ENCODE data around the gene NKAIN2. TPM values are rescaled to one million over a fixed set of nuclear protein-coding genes. Genes with fewer than 3 reads are reported as not detected.
"Not testable (repeated sequence)": the region's sequence is repeated elsewhere in the genome, so short reads cannot be mapped to it uniquely, and the experiment has no call there.

The NKAIN2 gene
- total and polyA plus RNA-seq, 8 donors: 0.02 to 0.09 TPM; not detected in 6

DNA sequence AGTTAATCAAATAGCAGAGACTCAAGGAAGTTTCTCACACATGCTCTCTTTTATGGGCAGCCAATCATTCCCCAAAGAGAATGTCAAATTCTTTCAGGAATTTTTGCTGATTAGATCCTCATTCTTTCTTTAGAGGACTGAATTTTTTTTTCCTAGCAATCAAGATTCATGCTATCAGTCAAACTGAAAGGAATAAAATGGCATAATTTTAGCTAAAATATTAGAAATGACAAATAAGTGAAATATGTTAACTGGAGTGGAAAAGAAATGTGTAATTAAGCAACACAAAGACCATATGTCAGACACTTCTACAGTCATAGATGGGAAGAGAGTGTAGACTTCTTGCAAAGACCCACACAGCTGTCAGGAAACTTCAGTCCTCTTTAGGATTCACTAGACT lies 916.2 kb downstream of the NKAIN2 start:
- no peaks in the 10 kb centered on the region for H3K27me3 ChIP-seq
- H3K36me3 ChIP-seq: no peaks in the 10 kb centered on the region
- no peak overlapping the region for H3K4me3 ChIP-seq
- H3K9me3 ChIP-seq: no peaks in the 10 kb centered on the region
- DNase-seq (no peak), ATAC-seq (no peak), FAIRE-seq (no peak)
- TF ChIP-seq, protein P1, sequence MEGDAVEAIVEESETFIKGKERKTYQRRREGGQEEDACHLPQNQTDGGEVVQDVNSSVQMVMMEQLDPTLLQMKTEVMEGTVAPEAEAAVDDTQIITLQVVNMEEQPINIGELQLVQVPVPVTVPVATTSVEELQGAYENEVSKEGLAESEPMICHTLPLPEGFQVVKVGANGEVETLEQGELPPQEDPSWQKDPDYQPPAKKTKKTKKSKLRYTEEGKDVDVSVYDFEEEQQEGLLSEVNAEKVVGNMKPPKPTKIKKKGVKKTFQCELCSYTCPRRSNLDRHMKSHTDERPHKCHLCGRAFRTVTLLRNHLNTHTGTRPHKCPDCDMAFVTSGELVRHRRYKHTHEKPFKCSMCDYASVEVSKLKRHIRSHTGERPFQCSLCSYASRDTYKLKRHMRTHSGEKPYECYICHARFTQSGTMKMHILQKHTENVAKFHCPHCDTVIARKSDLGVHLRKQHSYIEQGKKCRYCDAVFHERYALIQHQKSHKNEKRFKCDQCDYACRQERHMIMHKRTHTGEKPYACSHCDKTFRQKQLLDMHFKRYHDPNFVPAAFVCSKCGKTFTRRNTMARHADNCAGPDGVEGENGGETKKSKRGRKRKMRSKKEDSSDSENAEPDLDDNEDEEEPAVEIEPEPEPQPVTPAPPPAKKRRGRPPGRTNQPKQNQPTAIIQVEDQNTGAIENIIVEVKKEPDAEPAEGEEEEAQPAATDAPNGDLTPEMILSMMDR (IDR thresholded peaks at IDR 0.05): no peak
- H3K27ac ChIP-seq: no peak overlapping the region
- no peaks in the 10 kb centered on the region for H3K4me1 ChIP-seq
- intact Hi-C loops (cut with DNase I): no loop called here

DNA sequence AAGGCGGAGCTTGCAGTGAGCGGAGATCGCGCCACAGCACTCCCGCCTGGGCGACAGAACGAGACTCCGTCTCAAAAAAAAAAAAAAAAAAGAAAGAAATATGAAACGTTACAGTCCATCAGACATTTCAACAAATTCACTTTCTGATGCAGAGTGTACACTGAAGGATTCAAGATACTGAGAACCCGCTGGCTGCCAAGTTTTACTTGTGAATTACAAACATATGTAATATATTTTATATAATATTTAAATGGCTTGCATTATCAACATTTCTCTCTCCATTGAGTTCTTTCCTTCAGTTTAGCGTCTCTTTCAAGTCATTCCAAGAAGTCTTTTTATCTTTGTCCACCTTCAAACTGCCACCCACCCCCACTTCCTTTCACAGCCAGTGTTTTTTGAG lies 917.7 kb downstream of the NKAIN2 start:
- WGBS, 2 donors: 80% methylated on average over 3 to 6 of the region's 11 CpGs
- H3K27ac ChIP-seq: no peak overlapping the region
- DNase-seq: no peak
- H3K9me3 ChIP-seq: no peaks in the 10 kb centered on the region
- H3K36me3 ChIP-seq: no peaks in the 10 kb centered on the region
- intact Hi-C loops (cut with DNase I): no loop called here
- H3K4me3 ChIP-seq: no peak overlapping the region
- no peak for ATAC-seq
- TF ChIP-seq, protein P1 (IDR thresholded peaks at IDR 0.05): no peak
- no peaks in the 10 kb centered on the region for H3K4me1 ChIP-seq
- H3K27me3 ChIP-seq: no peaks in the 10 kb centered on the region
- no peak for FAIRE-seq

DNA sequence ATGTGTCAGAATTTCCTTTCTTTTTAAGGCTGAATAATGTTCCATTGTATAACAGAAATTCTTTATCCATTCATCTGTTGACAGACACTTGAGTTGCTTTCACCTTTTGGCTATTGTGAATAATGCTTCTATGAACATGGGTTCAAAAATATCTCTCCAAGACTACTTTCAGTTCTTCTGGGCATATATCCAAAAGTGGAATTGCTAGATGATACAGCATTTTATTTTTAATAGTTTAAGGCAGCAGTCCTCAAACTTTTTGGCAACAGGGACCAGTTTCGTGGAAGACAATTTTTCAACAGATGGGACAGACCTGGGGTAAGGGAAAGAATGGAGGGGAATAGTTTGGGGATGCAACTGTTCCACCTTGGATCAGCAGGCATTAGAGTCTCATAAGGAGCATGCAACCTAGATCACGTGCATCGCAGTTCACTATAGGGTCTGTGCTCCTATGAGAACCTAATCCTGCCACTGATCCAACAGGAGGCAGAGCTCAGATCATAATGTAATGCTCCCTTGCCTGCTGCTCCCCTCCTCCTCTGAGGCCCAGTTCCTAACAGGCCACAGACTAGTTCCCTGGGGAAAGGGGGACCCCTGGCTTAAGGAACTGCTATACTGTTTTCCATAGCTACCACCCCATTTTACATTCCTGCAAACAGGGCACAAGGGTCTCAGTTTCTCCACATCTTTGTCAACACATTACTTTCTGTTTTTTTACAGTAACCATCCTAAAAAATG lies 918.6 kb downstream of the NKAIN2 start:
- H3K36me3 ChIP-seq: no peaks in the 10 kb centered on the region
- no peak overlapping the region for H3K4me3 ChIP-seq
- TF ChIP-seq, protein P1 (IDR thresholded peaks at IDR 0.05): no peak
- ATAC-seq: no peak
- intact Hi-C loops (cut with DNase I): no loop called here
- no peak for DNase-seq
- no peaks in the 10 kb centered on the region for H3K27me3 ChIP-seq
- no peak overlapping the region for H3K27ac ChIP-seq
- 63 to 69% methylated on average over 3 of the region's 3 CpGs for WGBS, 2 donors
- H3K9me3 ChIP-seq: no peaks in the 10 kb centered on the region
- H3K4me1 ChIP-seq: no peaks in the 10 kb centered on the region
- no peak for FAIRE-seq

DNA sequence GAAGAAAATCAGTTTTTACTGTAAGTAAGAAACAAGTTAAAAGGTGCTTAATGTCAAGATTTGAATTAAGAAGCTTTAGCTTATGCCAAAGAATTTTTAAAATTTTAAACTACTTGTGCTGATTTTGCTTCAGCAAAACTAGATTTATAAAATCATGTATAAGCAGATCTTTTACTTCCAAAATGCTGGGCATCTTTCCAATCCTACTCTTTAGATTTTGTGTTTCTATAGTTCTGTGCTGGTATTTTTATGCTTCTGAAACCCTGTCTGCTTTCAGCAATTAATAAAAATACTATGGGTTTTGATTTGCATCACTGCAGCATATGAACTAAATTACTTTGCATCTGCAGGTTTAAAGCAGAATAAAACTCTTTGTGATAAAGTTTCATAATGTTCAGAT lies 920.0 kb downstream of the NKAIN2 start:
- intact Hi-C loops (cut with DNase I): no loop called here
- no peaks in the 10 kb centered on the region for H3K4me1 ChIP-seq
- ATAC-seq (no peak), DNase-seq (no peak), FAIRE-seq (no peak)
- no peaks in the 10 kb centered on the region for H3K36me3 ChIP-seq
- no peak overlapping the region for H3K27ac ChIP-seq
- H3K4me3 ChIP-seq: no peak overlapping the region
- H3K9me3 ChIP-seq: no peaks in the 10 kb centered on the region
- no peaks in the 10 kb centered on the region for H3K27me3 ChIP-seq
- TF ChIP-seq, protein P1 (IDR thresholded peaks at IDR 0.05): no peak

DNA sequence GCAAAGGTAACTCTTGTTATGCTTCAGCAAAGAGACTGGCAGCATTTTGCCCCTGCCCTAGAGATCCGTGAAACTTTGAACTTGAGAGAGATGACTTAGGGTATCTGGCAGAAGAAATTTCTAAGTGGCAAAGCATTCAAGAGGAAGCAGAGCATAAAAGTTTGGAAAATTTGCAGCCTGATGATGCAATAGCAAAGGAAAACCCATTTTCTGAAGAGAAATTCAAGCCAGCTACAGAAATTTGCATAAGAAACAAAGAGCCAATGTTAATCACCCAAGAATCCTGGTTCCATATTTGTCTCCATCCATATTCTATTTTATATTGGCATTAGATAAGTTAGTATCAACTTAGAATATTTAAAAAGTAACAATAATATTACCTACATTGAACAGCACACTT lies 934.1 kb downstream of the NKAIN2 start:
- H3K27me3 ChIP-seq; H3K4me1 ChIP-seq; H3K27ac ChIP-seq; FAIRE-seq; H3K9me3 ChIP-seq; DNase-seq; ATAC-seq; H3K4me3 ChIP-seq; H3K36me3 ChIP-seq; intact Hi-C loops (cut with DNase I): not testable (repeated sequence)
- WGBS, 2 donors: 72 to 91% methylated on average over 1 of the region's 1 CpG
